SKM-1 treated with dmso at 0.1 percent for 144 hours (cell line): ENCODE measurements around the gene ATG13.
A peak's percentile ranks its signal among the peaks of the same experiment; 100 is the strongest.
"Not testable (repeated sequence)": the region's sequence is repeated elsewhere in the genome, so short reads cannot be mapped to it uniquely, and the experiment has no call there.

ENCODE experiments used
- DNase-seq: peaks from one replicate; lab custom pipeline; 2025; ENCODE audit not compliant: unreplicated experiment; lab: John Stamatoyannopoulos, UW

The ATG13 gene

GRCh38 chr11:46642627-46643335 lies 25.4 kb downstream of the ATG13 start:
- DNase-seq, result no peak

GRCh38 chr11:46643531-46643930 lies 26.2 kb downstream of the ATG13 start:
- DNase-seq, result no peak

GRCh38 chr11:46643986-46644385 lies 26.6 kb downstream of the ATG13 start:
- no peak for DNase-seq

- DNase-seq, result no peak
Measured at GRCh38 chr11:46649180-46649738, 31.9 kb downstream of the ATG13 start.

GRCh38 chr11:46655631-46656030 lies 38.3 kb downstream of the ATG13 start:
- DNase-seq, result no peak

GRCh38 chr11:46657186-46657585 lies 39.8 kb downstream of the ATG13 start:
- no peak for DNase-seq

GRCh38 chr11:46658259-46658658 lies 40.9 kb downstream of the ATG13 start:
- no peak for DNase-seq

GRCh38 chr11:46659908-46660307 lies 42.6 kb downstream of the ATG13 start:
- peak; percentile 94 for DNase-seq

GRCh38 chr11:46661836-46662235 lies 44.5 kb downstream of the ATG13 start:
- DNase-seq, result no peak

- no peak for DNase-seq
Measured at GRCh38 chr11:46662366-46662765, 45.0 kb downstream of the ATG13 start.

- DNase-seq, result no peak
Measured at GRCh38 chr11:46663277-46663940, 46.1 kb downstream of the ATG13 start.

- DNase-seq, result no peak
Measured at GRCh38 chr11:46664612-46665011, 47.3 kb downstream of the ATG13 start.

GRCh38 chr11:46665356-46665755 lies 48.0 kb downstream of the ATG13 start:
- no peak for DNase-seq

GRCh38 chr11:46666516-46666915 lies 49.2 kb downstream of the ATG13 start:
- no peak for DNase-seq

GRCh38 chr11:46667043-46667481 lies 49.7 kb downstream of the ATG13 start:
- no peak for DNase-seq

- DNase-seq, result no peak
Measured at GRCh38 chr11:46668480-46669085, 51.2 kb downstream of the ATG13 start.

GRCh38 chr11:46669711-46670139 lies 52.4 kb downstream of the ATG13 start:
- peak; percentile 36 for DNase-seq

GRCh38 chr11:46670521-46670920 lies 53.2 kb downstream of the ATG13 start:
- DNase-seq, result not testable (repeated sequence)

GRCh38 chr11:46671958-46672315 lies 54.6 kb downstream of the ATG13 start:
- DNase-seq, result no peak

GRCh38 chr11:46672381-46672839 lies 55.1 kb downstream of the ATG13 start:
- DNase-seq, result peak; percentile 42

GRCh38 chr11:46673713-46674462 lies 56.5 kb downstream of the ATG13 start:
- no peak for DNase-seq
